A549 treated with CORT108297 at 1 μM for 4 hours (cell line): ENCODE data around the gene EIF3J. TPM values are rescaled to one million over a fixed set of nuclear protein-coding genes. Genes with fewer than 3 reads are reported as not detected.

Experiments used
- total RNA-seq: library from RNA; stranded (reverse); fragments of 200-300 nt; extraction: Qiagen RNA extraction; gene quantifications from 5 replicates; pipeline ENCODE4 v1.2.3, GENCODE V29; 2022

Gene EIF3J, protein sequence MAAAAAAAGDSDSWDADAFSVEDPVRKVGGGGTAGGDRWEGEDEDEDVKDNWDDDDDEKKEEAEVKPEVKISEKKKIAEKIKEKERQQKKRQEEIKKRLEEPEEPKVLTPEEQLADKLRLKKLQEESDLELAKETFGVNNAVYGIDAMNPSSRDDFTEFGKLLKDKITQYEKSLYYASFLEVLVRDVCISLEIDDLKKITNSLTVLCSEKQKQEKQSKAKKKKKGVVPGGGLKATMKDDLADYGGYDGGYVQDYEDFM
- total RNA-seq = 84.8 to 126 TPM (median 92.0 TPM) in 5 replicates

DNA sequence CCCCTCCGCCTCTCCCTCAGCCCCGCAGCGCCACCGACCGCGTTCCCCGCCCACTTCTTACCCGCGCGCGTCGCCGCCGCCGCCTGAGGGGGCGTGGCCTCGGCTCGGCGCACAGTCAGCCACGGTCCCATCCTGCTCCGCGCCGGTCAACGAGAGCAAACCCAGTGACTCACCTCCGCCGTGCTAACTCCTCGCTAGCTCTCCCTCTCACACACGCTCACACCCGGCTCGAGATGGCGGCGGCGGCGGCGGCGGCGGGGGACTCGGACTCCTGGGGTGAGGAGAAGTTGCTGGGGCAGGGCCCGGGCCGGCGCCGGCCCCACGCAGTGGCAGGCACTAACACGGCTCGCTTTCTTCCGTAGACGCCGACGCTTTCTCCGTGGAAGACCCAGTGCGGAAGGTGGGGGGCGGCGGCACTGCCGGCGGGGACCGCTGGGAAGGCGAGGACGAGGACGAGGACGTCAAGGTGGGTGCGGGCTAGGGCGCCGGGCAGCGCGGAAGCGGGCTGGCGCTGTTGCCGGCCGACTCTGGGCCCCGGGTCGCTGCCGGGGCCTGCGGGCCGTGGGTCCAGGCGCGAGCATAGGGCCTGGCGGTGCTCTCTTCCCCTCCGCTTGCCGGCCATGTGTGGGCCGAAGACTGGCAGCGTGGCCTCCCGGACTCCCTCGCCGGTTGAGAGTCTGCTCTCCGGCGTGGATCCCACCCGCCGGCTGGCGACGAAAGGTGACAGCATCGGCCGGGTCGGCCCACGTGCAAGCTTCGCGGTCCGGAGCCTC, at the start of gene EIF3J:
Gene EIF3J (plus strand): TSS at position 186 of the 773 bp plus-strand sequence. CDS start 48 bp downstream, at position 234.

Other genes with a start within 250 kb of the EIF3J start
- gene GOLM2, start 248.4 kb upstream of the EIF3J start, total RNA-seq = 21.4 to 32.0 TPM (median 26.2 TPM) in 5 replicates
- 11.0 to 25.3 TPM (median 15.7 TPM) in 5 replicates for gene CTDSPL2, start 109.5 kb upstream of the EIF3J start, total RNA-seq
- 7.6 to 10.8 TPM (median 9.2 TPM) in 5 replicates for gene SPG11, start 126.5 kb downstream of the EIF3J start, total RNA-seq
- gene PATL2, start 174.2 kb downstream of the EIF3J start, total RNA-seq = 0.07 to 0.30 TPM (median 0.26 TPM) in 4 of 5 replicates, not detected in the other
- 399 to 485 TPM (median 437 TPM) in 5 replicates for gene B2M, start 174.4 kb downstream of the EIF3J start, total RNA-seq
- gene TRIM69, start 199.4 kb downstream of the EIF3J start, total RNA-seq = 4.0 to 6.5 TPM (median 5.8 TPM) in 5 replicates